GM23338 (cell line): ENCODE results near the gene BNIP2.

Experiments used
- POLR2AphosphoS5 ChIP-seq: IDR thresholded peaks from 2 replicates; pipeline ENCODE4 v1.6.1; 2016; ENCODE audit warnings: antibody characterized with exemption, low read depth
- REST ChIP-seq: IDR thresholded peaks from one replicate; pipeline ENCODE4 v1.6.1; 2018; ENCODE audit warnings: antibody characterized with exemption; ENCODE audit not compliant: unreplicated experiment

- TF ChIP-seq POLR2AphosphoS5 (no peak; the same call in 1 of the 2 replicates), REST (no peak)
These were observed 52.9 kb downstream of the BNIP2 start for GRCh38 chr15:59636184-59636583.
